IPS-20b (cell line): ENCODE measurements around the gene DCP1A.
"Not testable (repeated sequence)": the region's sequence is repeated elsewhere in the genome, so short reads cannot be mapped to it uniquely, and the experiment has no call there.

Source experiments
- H3K27ac ChIP-seq: one replicate; pipeline ENCODE4 v1.5.1; 2013; ENCODE audit warnings: low read length
- H3K27me3 ChIP-seq: 2 replicates; pipeline ENCODE4 v1.6.1; 2013; ENCODE audit warnings: mild to moderate bottlenecking, low read length, inconsistent platforms; ENCODE audit not compliant: insufficient read depth
- H3K36me3 ChIP-seq: 2 replicates; pipeline ENCODE4 v1.6.1; 2013; ENCODE audit warnings: low read depth, mild to moderate bottlenecking, inconsistent platforms, low read length, moderate library complexity; ENCODE audit not compliant: insufficient read depth
- H3K4me1 ChIP-seq: 2 replicates; pipeline ENCODE4 v1.6.1; 2013; ENCODE audit warnings: mild to moderate bottlenecking, control low read depth, inconsistent platforms, low read length, moderate library complexity; ENCODE audit not compliant: insufficient read depth
- H3K4me3 ChIP-seq: 2 replicates; pipeline ENCODE4 v1.5.1; 2013; ENCODE audit warnings: mild to moderate bottlenecking, low read length, inconsistent platforms
- H3K9ac ChIP-seq: 2 replicates; pipeline ENCODE4 v1.6.1; 2013; ENCODE audit warnings: low read depth, mild to moderate bottlenecking, inconsistent platforms, low read length, moderate library complexity
- H3K9me3 ChIP-seq: 2 replicates; pipeline ENCODE4 v1.6.1; 2013; ENCODE audit warnings: mild to moderate bottlenecking, low read depth, low read length, inconsistent platforms; ENCODE audit not compliant: insufficient read depth

DCP1A gene

GRCh38 chr3:53327986-53328385 lies 19.4 kb downstream of the DCP1A start:
- not testable (repeated sequence) for H3K4me1 ChIP-seq, H3K4me3 ChIP-seq, H3K9me3 ChIP-seq, H3K27ac ChIP-seq, H3K27me3 ChIP-seq, H3K9ac ChIP-seq
- peaks cover 42% of the 10 kb centered on the region for H3K36me3 ChIP-seq

- H3K4me3 ChIP-seq: no peak overlapping the region
- H3K27ac ChIP-seq: no peak overlapping the region
- no peaks in the 10 kb centered on the region for H3K4me1 ChIP-seq
- H3K9me3 ChIP-seq: peaks cover 10% of the 10 kb centered on the region
- no peak overlapping the region for H3K9ac ChIP-seq
- H3K27me3 ChIP-seq: no peaks in the 10 kb centered on the region
- peaks cover 29% of the 10 kb centered on the region for H3K36me3 ChIP-seq
Observed at GRCh38 chr3:53324105-53324504, 23.2 kb downstream of the DCP1A start.

DNA sequence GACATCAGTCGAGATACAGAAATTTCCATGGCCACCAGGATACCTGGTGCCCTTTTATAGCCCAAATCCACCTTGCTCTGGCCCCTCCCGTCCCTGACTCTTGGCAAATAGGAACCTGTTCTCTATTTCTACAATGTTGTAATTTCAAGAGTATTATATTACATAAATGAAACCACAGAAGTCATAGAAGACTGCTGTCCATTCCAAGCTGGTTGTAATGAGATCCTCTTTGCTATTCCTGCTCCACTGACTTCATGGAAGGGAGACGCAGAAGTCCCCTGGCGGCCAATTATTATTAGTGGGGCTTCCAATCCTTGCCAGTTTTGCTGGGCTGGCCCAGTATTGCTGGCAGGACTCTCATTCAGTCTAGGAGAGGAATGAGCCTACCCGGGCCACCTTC lies 26.6 kb downstream of the DCP1A start:
- Histone ChIP-seq H3K9ac (no peak overlapping the region), H3K4me1 (no peaks in the 10 kb centered on the region), H3K36me3 (peaks cover 32% of the 10 kb centered on the region; the same call in 1 of the 2 replicates), H3K27me3 (no peaks in the 10 kb centered on the region), H3K4me3 (no peak overlapping the region), H3K27ac (no peak overlapping the region), H3K9me3 (no peaks in the 10 kb centered on the region)

- no peaks in the 10 kb centered on the region for H3K4me1 ChIP-seq
- H3K27ac ChIP-seq: no peak overlapping the region
- H3K9ac ChIP-seq: no peak overlapping the region
- peaks cover 32% of the 10 kb centered on the region; the same call in 1 of the 2 replicates for H3K36me3 ChIP-seq
- H3K4me3 ChIP-seq: no peak overlapping the region
- H3K27me3 ChIP-seq: no peaks in the 10 kb centered on the region
- H3K9me3 ChIP-seq: no peaks in the 10 kb centered on the region
Observed at GRCh38 chr3:53318522-53318921, 28.8 kb downstream of the DCP1A start.

GRCh38 chr3:53312832-53313231 lies 34.5 kb downstream of the DCP1A start:
- Histone ChIP-seq H3K36me3 (peaks cover 63% of the 10 kb centered on the region), H3K9ac (no peak overlapping the region), H3K27ac (no peak overlapping the region), H3K4me1 (no peaks in the 10 kb centered on the region), H3K27me3 (no peaks in the 10 kb centered on the region), H3K4me3 (no peak overlapping the region), H3K9me3 (no peaks in the 10 kb centered on the region)

- H3K4me1 ChIP-seq: no peaks in the 10 kb centered on the region
- no peak overlapping the region for H3K4me3 ChIP-seq
- H3K9ac ChIP-seq: no peak overlapping the region
- H3K36me3 ChIP-seq: peaks cover 63% of the 10 kb centered on the region
- H3K27ac ChIP-seq: no peak overlapping the region
- H3K27me3 ChIP-seq: no peaks in the 10 kb centered on the region
- H3K9me3 ChIP-seq: no peaks in the 10 kb centered on the region
Observed at GRCh38 chr3:53311882-53312281, 35.5 kb downstream of the DCP1A start.

GRCh38 chr3:53303957-53304356 lies 43.4 kb downstream of the DCP1A start:
- Histone ChIP-seq H3K36me3 (peaks cover 57% of the 10 kb centered on the region), H3K9me3 (no peaks in the 10 kb centered on the region), H3K27me3 (no peaks in the 10 kb centered on the region), H3K4me1 (no peaks in the 10 kb centered on the region), H3K4me3 (no peak overlapping the region), H3K9ac (no peak overlapping the region), H3K27ac (no peak overlapping the region)

DNA sequence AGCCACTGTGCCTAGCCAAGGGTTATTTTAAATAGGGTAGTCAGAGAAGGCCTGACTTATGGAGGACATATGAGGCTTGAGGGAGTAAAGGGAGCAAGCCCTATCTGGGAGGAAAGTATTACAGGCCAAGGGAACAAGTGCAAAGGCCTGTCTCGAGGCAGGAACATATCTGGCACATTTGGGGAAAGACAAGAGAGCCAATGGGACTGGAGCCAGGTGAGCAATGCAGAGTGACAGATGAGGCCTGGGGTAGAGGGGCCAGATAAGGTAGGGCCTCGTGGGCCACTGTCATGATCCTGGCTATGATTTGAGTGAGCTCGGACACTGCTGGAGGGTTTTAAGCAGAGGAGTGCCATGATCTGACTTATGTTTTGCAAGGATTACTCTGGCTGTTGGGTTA lies 43.8 kb downstream of the DCP1A start:
- H3K27me3 ChIP-seq: no peaks in the 10 kb centered on the region
- H3K27ac ChIP-seq: no peak overlapping the region
- H3K9ac ChIP-seq: no peak overlapping the region
- peaks cover 57% of the 10 kb centered on the region for H3K36me3 ChIP-seq
- no peaks in the 10 kb centered on the region for H3K4me1 ChIP-seq
- H3K4me3 ChIP-seq: no peak overlapping the region
- H3K9me3 ChIP-seq: no peaks in the 10 kb centered on the region

DNA sequence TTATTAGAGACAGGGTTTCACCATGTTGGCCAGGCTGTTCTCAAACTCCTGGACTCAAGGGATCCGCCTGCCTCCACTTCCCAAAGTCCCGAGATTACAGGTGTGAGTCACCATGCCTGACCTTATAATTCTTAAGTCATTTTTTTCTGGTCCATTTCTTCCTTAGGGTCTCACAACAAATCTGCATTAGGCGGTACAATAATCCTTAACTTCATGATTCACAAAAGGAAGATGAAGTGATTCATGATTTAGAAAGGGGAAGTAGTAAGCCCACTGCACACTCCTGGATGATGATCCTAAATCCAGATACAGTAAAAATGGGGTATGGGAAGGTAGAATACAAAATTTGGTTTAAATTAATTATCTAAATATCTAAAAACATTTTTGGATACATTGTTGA lies 46.5 kb downstream of the DCP1A start:
- no peak overlapping the region for H3K9ac ChIP-seq
- no peaks in the 10 kb centered on the region for H3K9me3 ChIP-seq
- no peak overlapping the region for H3K27ac ChIP-seq
- H3K27me3 ChIP-seq: no peaks in the 10 kb centered on the region
- no peaks in the 10 kb centered on the region for H3K4me1 ChIP-seq
- peaks cover 43% of the 10 kb centered on the region for H3K36me3 ChIP-seq
- no peak overlapping the region for H3K4me3 ChIP-seq

DNA sequence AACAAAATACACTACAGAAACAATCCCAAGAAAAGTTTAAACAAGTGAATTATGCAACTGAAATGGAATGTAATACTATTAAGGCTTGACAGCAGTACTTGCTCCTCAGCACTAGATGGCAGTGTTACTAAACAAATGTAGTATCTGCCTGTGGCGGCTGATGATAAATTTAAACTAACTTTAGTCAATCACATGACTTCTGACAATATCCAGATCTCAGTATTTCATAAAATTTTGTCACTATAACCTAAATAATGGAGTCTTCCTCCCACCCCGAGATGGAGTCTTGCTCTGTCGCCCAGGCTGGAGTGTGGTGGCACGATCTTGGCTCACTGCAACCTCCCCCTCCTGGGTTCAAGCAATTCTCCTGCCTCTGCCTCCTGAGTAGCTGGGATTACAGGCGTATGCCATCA lies 47.7 kb downstream of the DCP1A start:
- H3K4me3 ChIP-seq, H3K9ac ChIP-seq, H3K9me3 ChIP-seq, H3K27ac ChIP-seq, H3K27me3 ChIP-seq, H3K4me1 ChIP-seq: not testable (repeated sequence)
- peaks cover 41% of the 10 kb centered on the region for H3K36me3 ChIP-seq

GRCh38 chr3:53295410-53295809 lies 51.9 kb downstream of the DCP1A start:
- Histone ChIP-seq H3K36me3 (peaks cover 27% of the 10 kb centered on the region), H3K4me3 (no peak overlapping the region), H3K27me3 (no peaks in the 10 kb centered on the region), H3K9me3 (no peaks in the 10 kb centered on the region), H3K4me1 (no peaks in the 10 kb centered on the region), H3K9ac (no peak overlapping the region), H3K27ac (no peak overlapping the region)

GRCh38 chr3:53293867-53294266 lies 53.5 kb downstream of the DCP1A start:
- H3K36me3 ChIP-seq: peaks cover 21% of the 10 kb centered on the region
- H3K9me3 ChIP-seq: no peaks in the 10 kb centered on the region
- H3K27me3 ChIP-seq: no peaks in the 10 kb centered on the region
- H3K27ac ChIP-seq: no peak overlapping the region
- no peak overlapping the region for H3K9ac ChIP-seq
- H3K4me1 ChIP-seq: no peaks in the 10 kb centered on the region
- H3K4me3 ChIP-seq: no peak overlapping the region

DNA sequence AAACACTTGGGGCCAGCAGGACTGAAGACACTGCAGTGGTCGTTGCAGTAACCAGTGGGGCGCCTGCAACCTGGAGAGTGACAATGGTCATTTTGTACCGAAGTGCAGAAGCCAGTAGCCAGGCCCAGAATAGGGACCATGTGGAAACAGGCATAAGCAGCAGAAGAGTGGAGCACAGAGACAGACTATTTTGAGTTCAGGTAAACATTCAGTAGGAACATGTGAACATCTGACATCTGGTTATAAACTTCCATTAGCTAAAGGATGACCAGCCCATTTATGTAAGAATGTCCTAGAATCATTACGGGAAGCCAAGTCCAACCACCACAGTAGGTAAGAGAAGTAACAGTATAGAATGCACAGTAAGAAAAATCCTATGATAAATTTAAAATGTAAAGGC lies 59.1 kb downstream of the DCP1A start:
- Histone ChIP-seq H3K9ac (peak overlapping the region; percentile 24; the same call in 1 of the 2 replicates), H3K27ac (peak overlapping the region; percentile 70), H3K9me3 (no peaks in the 10 kb centered on the region), H3K27me3 (no peaks in the 10 kb centered on the region), H3K4me1 (peaks cover 30% of the 10 kb centered on the region), H3K36me3 (peaks cover 42% of the 10 kb centered on the region), H3K4me3 (0 out of 2 replicates have a peak overlapping the region, but pooled peaks have one; percentile 20)
